Kidney (tissue), 14 donors: ENCODE data around the gene CAPN15. TPM values are rescaled to one million over a fixed set of nuclear protein-coding genes. Genes with fewer than 3 reads are reported as not detected.

Experiments used
- DNase-seq, 5 donors: peaks; one replicate each; pipeline ENCODE4 v3.0.0-alpha.2; 2013 to 2020
- FAIRE-seq: peaks from 2 replicates; lab custom pipeline; 2012; peaks lifted over from hg19 to GRCh38; lab: Jason Lieb, UNC
- H3K27ac ChIP-seq, 2 donors: one replicate each; pipeline ENCODE4 v1.7.0; 2013; ENCODE audit warnings: low read depth in 2 of 2, low read length in 2 of 2, inconsistent platforms in 1 of 2
- H3K27me3 ChIP-seq: one replicate; pipeline ENCODE4 v1.7.1; 2013; ENCODE audit warnings: low read length, inconsistent platforms; ENCODE audit not compliant: control insufficient read depth, insufficient read depth
- H3K36me3 ChIP-seq, 3 donors: one replicate each; pipeline versions ENCODE4 v1.7.0 to v1.7.1; 2013; ENCODE audit warnings: low read length in 3 of 3, control low read depth in 1 of 3, inconsistent platforms in 1 of 3; ENCODE audit not compliant: insufficient read depth in 3 of 3, control insufficient read depth in 2 of 3
- H3K4me1 ChIP-seq, 3 donors: one replicate each; pipeline versions ENCODE4 v1.7.0 to v1.7.1; 2013; ENCODE audit warnings: low read length in 3 of 3, inconsistent platforms in 1 of 3, low read depth in 1 of 3; ENCODE audit not compliant: control insufficient read depth in 2 of 3, insufficient read depth in 2 of 3
- H3K4me3 ChIP-seq, 3 donors: one replicate each; pipeline versions ENCODE4 v1.7.0 to v1.8.1; 2013; ENCODE audit warnings: low read length in 3 of 3, control low read depth in 1 of 3, inconsistent platforms in 1 of 3
- H3K9ac ChIP-seq, 3 donors: one replicate each; pipeline versions ENCODE4 v1.7.0 to v1.7.1; 2013; ENCODE audit warnings: low read length in 3 of 3, control low read depth in 1 of 3, inconsistent platforms in 1 of 3
- H3K9me3 ChIP-seq, 3 donors: one replicate each; pipeline versions ENCODE4 v1.7.0 to v1.7.1; 2013; ENCODE audit warnings: low read length in 3 of 3, control low read depth in 1 of 3, inconsistent platforms in 1 of 3; ENCODE audit not compliant: control insufficient read depth in 2 of 3, insufficient read depth in 1 of 3
- CTCF ChIP-seq: IDR thresholded peaks from 3 replicates; pipeline ENCODE4 v1.5.1; 2012; ENCODE audit warnings: mild to moderate bottlenecking, moderate library complexity, borderline replicate concordance; ENCODE audit not compliant: insufficient read depth; ENCODE audit errors: extremely low read depth
- intact Hi-C: fragments of 100-400 bp; cut with DNase I; formaldehyde crosslinking; loops from one replicate; pipeline ENCODE4 v1.11.1; 2022
- polyA plus RNA-seq: library from polyadenylated mRNA; stranded (reverse); fragments of 350-450 nt; fragmentation: Illumina TruSeq; extraction: RNeasy Lipid Tissue Mini Kit (QIAGEN cat#74804); gene quantifications from one replicate; pipeline ENCODE4 v1.2.3, GENCODE V29; 2014; ENCODE audit warnings: low read depth, low replicate concordance; ENCODE audit not compliant: insufficient read depth
- total RNA-seq: library from RNA; stranded (reverse); fragmentation: NEBNext Ultra II Directional; extraction: Animal tissue kit (Norgen Biotek cat#: 25700); gene quantifications from one replicate; pipeline ENCODE4 v1.2.1, GENCODE V29; 2021
- donor health status: control.
- donor health status: control.
- donor health status: control.
- donor health status: control.
- donor health status: control.
- donor health status: DM: yes; HTN: yes; CAD: no.
- donor health status: Normal renal cell carcinoma (clear cell type).

The CAPN15 gene
- total and polyA plus RNA-seq, 2 donors from 2014 or later, result 17.9 to 52.9 TPM

GRCh38 chr16:572865-573650 lies 45.5 kb downstream of the CAPN15 start:
- peaks cover 0 to 21% (median 0%) of the 10 kb centered on the region in 3 donors for H3K4me1 ChIP-seq
- no peak for DNase-seq

GRCh38 chr16:574021-574760 lies 46.7 kb downstream of the CAPN15 start:
- Histone ChIP-seq H3K4me1 (peaks cover 0 to 11% (median 0%) of the 10 kb centered on the region in 3 donors), H3K4me3 (no peak overlapping the region), H3K27me3 (no peaks in the 10 kb centered on the region), H3K9ac (no peak overlapping the region), H3K27ac (no peak overlapping the region), H3K9me3 (no peaks in the 10 kb centered on the region), H3K36me3 (peaks cover 0 to 9% (median 4%) of the 10 kb centered on the region in 3 donors)
- no peak for TF ChIP-seq CTCF
- DNase-seq (no peak), FAIRE-seq (no peak)
- intact Hi-C loops, result no loop called here

More at GRCh38 chr16:572865-573650, 45.5 kb downstream of the CAPN15 start:
- Histone ChIP-seq H3K9me3 (no peaks in the 10 kb centered on the region), H3K9ac (no peak overlapping the region), H3K36me3 (peaks cover 0 to 9% (median 4%) of the 10 kb centered on the region in 3 donors), H3K4me3 (no peak overlapping the region), H3K27me3 (no peaks in the 10 kb centered on the region), H3K27ac (no peak overlapping the region)
- intact Hi-C loops, result no loop called here
- no peak for FAIRE-seq
- TF ChIP-seq CTCF, result no peak

GRCh38 chr16:575354-576196 lies 48.1 kb downstream of the CAPN15 start:
- DNase-seq, result no peak
- intact Hi-C loops, result no loop called here

More at GRCh38 chr16:575354-576196, 48.1 kb downstream of the CAPN15 start:
- Histone ChIP-seq H3K27ac (no peak overlapping the region), H3K4me3 (no peak overlapping the region), H3K27me3 (no peaks in the 10 kb centered on the region), H3K4me1 (peaks cover 0 to 8% (median 0%) of the 10 kb centered on the region in 3 donors), H3K36me3 (peaks cover 0 to 9% (median 4%) of the 10 kb centered on the region in 3 donors), H3K9ac (no peak overlapping the region), H3K9me3 (no peaks in the 10 kb centered on the region)
- no peak for TF ChIP-seq CTCF
- FAIRE-seq, result no peak
